ENCODE measurements around the gene WNT6.

Gene WNT6

GRCh38 chr2:218869064-218869463 lies 9.5 kb downstream of the WNT6 start:
- in situ Hi-C loops (cut with HindIII; ENCODE audit: low sequenced_read_pairs): no loop called here
- TF ChIP-seq CTCF (IDR thresholded peaks at IDR 0.05; ENCODE audit: low read depth, low read length): no peak
- DNase-seq (ENCODE audit: low read depth, low spot score): no peak
- H3K4me3 ChIP-seq (ENCODE audit: low read depth, low read length): no peak overlapping the region

GRCh38 chr2:218870984-218871344 lies 11.4 kb downstream of the WNT6 start:
- no peak for DNase-seq (ENCODE audit: low read depth, low spot score)
- no peak overlapping the region for H3K4me3 ChIP-seq (ENCODE audit: low read depth, low read length)
- TF ChIP-seq CTCF (IDR thresholded peaks at IDR 0.05; ENCODE audit: low read depth, low read length): no peak
- in situ Hi-C loops (cut with HindIII; ENCODE audit: low sequenced_read_pairs): no loop called here

GRCh38 chr2:218871345-218872302 lies 12.0 kb downstream of the WNT6 start:
- in situ Hi-C loops (cut with HindIII; ENCODE audit: low sequenced_read_pairs): no loop called here
- no peak for TF ChIP-seq CTCF (IDR thresholded peaks at IDR 0.05; ENCODE audit: low read depth, low read length)
- no peak for DNase-seq (ENCODE audit: low read depth, low spot score)
- H3K4me3 ChIP-seq (ENCODE audit: low read depth, low read length): no peak overlapping the region

- no peak overlapping the region for H3K4me3 ChIP-seq (ENCODE audit: low read depth, low read length)
- no peak for TF ChIP-seq CTCF (IDR thresholded peaks at IDR 0.05; ENCODE audit: low read depth, low read length)
These were observed 13.2 kb downstream of the WNT6 start for GRCh38 chr2:218872645-218873358.

GRCh38 chr2:218873359-218874194 lies 14.0 kb downstream of the WNT6 start:
- in situ Hi-C loops (cut with HindIII; ENCODE audit: low sequenced_read_pairs): no loop called here
- DNase-seq (ENCODE audit: low read depth, low spot score): no peak
- no peak overlapping the region for H3K4me3 ChIP-seq (ENCODE audit: low read depth, low read length)
- no peak for TF ChIP-seq CTCF (IDR thresholded peaks at IDR 0.05; ENCODE audit: low read depth, low read length)

More at GRCh38 chr2:218872645-218873358, 13.2 kb downstream of the WNT6 start:
- in situ Hi-C loops (cut with HindIII; ENCODE audit: low sequenced_read_pairs): no loop called here
- no peak for DNase-seq (ENCODE audit: low read depth, low spot score)

GRCh38 chr2:218875692-218876246 lies 16.2 kb downstream of the WNT6 start:
- in situ Hi-C loops (cut with HindIII; ENCODE audit: low sequenced_read_pairs): no loop called here
- TF ChIP-seq CTCF (IDR thresholded peaks at IDR 0.05; ENCODE audit: low read depth, low read length): no peak
- no peak for DNase-seq (ENCODE audit: low read depth, low spot score)
- H3K4me3 ChIP-seq (ENCODE audit: low read depth, low read length): no peak overlapping the region

Measured in astrocyte of the spinal cord (primary cell).